Activated effector memory CD4-positive, alpha-beta T cell treated with anti-CD3 and anti-CD28 coated beads, Interleukin-2, amount 50 U/mL, for 16 hours (primary cell): Measurements from ENCODE around the gene PSPC1.

Experiments
- DNase-seq: peaks from one replicate; pipeline ENCODE4 v3.0.0-alpha.2; 2020

Gene PSPC1

GRCh38 chr13:19782727-19783682 is at the start of gene PSPC1:
Gene PSPC1 (minus strand): TSS chr13:19782945. CDS start chr13:19782757, 188 bp downstream.
- DNase-seq = peak; percentile 98

GRCh38 chr13:19822673-19823072 is 39.9 kb upstream of the PSPC1 start:
- DNase-seq = peak; percentile 8

DNA sequence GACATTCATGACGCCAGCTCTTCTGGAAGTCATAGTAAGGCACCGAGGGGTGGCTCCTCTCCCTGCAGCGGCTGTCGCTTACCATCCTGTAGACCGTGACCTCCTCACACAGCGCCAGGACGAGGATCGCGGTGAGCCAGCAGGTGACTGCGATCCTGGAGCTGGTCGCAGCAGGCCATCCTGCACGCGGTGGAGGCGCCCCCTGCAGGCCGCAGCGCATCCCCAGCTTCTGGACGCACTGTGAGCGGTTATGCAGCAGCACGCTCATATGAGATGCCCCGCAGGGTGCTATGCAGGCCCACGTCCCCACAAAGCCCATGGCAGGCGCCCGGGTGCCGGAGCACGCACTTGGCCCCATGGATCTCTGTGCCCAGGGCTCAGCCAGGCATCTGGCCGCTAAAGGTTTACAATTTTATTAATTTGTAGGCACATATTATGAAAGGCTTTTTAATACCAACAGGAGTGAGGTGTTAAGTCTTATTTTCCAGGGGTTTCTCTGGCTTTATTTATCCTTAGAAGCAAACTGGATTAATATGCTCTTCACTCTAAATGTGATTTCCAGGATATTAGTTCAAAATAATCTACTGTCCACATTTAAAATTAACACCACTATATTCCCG is 35.6 kb upstream of the PSPC1 start:
- DNase-seq = peak; percentile 79

GRCh38 chr13:19817510-19818158 is 34.9 kb upstream of the PSPC1 start:
- peak; percentile 37 for DNase-seq

DNA sequence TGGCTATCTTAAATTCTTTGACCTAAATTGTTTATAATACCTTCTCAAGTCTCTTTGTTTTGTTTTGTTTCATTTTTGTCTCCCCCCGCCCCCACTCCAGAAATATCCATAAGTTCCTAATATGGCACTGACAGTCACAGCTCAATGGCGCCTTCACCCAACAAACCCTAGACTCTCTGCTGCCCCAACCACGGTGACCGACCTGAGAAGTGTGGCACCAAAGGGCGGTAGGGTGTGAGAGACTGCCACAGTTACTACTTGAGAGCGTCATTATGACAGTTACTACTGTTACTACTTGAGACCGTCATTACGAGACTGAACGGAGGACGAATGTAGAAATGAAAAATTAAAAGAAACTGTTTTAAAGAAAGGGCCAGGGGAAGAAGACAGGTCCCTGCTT is 34.4 kb upstream of the PSPC1 start:
- peak; percentile 8 for DNase-seq

DNA sequence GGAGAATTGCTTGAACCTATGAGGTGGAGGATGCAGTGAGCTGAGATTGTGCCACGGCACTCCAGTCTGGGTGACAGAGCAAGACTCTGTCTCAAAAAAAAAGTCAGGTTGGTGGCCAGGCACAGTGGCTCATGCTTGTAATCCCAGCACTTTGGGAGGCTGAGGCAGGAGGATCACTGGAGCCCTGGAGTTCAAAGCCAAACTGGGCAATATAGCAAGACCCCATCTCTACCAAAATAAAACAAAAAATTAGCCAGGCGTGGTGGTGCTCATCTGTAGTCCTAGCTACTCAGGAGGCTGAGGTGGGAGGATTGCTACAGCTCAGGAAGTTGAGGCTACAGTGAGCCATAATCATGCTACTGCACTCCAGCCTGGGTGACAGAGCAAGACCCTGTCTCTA is 33.1 kb upstream of the PSPC1 start:
- peak; percentile 21 for DNase-seq

- peak; percentile 10 for DNase-seq
These were observed 28.5 kb upstream of the PSPC1 start for GRCh38 chr13:19810996-19811881.

DNA sequence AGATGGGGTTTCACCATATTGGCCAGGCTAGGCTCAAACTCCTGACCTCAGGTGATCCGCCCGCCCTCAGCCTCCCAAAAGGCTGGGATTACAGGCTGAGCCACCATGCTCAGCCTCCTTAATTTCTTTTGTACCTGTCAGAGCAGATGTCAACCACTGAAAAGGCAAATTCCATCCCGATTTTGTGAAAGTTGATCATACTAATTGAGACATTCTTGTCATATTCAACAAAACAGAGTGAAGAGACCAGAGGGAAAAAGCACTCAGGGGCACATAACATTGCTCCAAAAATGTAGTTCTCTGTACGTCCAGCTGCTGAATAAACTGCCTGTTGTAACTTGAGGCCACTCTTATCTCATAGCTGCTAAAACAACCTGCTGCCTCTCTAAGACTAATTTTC is 27.4 kb upstream of the PSPC1 start:
- no peak for DNase-seq

GRCh38 chr13:19805765-19806164 is 23.0 kb upstream of the PSPC1 start:
- DNase-seq = no peak

GRCh38 chr13:19795956-19796355 is 13.2 kb upstream of the PSPC1 start:
- no peak for DNase-seq

DNA sequence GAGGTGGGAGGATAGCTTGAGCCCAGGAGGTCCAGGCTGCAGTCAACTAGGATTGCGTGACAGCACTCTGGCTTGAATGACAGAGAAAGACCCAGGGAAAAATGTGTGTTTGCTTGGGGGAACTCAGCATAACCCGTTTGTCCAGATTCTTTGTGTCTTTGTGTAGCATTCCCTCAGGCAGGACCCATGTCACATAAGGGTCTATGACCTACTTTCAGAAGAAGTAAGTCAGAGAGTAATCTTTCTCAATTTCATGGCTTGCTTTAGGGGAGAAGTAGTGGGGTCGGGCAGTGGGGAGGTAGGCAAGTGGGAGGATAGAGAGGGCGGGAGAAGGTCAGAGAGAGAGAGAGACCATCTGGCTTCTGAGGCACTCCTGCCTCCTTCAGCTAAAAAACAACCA is 11.9 kb upstream of the PSPC1 start:
- no peak for DNase-seq

- no peak for DNase-seq
These were observed 9.3 kb upstream of the PSPC1 start for GRCh38 chr13:19791953-19792537.

DNA sequence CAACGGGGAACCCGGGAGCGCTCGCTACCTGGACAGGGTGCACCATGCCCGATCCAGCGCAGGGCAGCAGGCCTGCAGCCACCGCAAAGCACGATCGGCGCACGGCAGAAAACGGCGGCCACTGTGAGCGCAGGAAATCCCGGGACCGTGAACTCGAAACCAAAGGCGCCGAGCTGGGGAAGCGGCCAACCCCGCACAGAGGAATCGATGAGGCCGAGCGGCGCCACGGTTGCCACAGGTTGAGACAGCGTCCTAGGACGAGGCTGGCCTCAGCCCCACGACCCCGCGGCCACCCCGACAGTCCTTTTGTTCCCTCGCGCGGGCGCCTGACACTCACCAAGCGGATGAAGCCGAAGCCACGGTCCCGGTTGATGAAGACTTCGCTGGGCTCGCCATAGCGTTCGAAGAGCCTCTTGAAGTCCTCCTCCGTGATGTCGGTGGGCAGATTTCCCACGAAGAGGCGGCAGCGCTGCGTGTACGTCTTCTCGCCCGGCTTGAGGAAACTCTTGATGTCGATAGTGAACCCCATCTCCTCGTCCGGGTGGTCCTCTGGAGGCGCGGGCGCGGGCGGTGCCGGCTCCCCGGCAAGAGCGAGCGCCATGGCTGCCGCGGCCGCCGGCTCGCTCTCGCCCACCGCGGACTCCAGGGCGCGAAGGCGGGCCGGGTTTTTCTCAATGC is 557 bp downstream of the PSPC1 start:
- peak; percentile 85 for DNase-seq

DNA sequence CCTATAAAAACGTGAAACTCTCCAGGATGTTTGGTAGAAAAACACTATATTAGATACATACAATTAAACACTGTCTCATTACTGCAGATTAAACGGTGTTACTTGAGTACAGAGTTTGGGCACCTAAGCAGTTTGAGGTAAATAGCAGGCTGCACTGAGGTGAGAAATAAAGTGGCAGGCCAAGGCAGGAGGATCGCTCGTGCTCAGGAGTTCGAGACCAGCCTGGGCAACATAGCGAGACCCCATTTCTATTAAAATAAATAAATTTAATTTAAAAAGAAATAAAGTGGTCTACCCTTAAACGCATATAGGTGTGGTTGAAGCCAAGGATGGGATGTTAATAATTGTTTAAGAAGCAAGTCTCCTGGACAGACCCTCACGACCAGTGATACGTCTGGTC is 1.2 kb downstream of the PSPC1 start:
- no peak for DNase-seq

GRCh38 chr13:19780753-19781418 is 1.9 kb downstream of the PSPC1 start:
- DNase-seq = peak; percentile 58

DNA sequence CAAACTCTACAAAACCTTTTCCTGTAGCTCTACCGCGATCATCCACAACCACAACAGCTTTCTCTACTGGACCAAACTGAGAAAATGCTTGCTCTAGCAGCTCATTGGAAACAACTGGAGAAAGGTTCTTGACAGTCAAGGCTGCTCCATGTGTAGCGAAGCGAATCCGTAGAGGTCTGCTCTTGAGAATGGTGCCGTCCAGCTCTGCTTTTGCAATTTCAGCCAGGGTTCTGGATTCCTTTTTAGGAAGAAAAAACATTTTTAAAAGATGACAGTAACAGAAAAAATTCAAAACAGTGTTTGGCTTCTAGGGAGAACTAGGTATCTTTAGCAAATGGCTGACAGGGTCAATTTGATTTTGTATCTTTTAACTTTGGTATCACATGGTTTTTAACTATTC is 10.4 kb downstream of the PSPC1 start:
- no peak for DNase-seq

GRCh38 chr13:19769854-19770253 is 12.9 kb downstream of the PSPC1 start:
- no peak for DNase-seq

- DNase-seq = no peak
These were observed 14.8 kb downstream of the PSPC1 start for GRCh38 chr13:19767966-19768365.

- DNase-seq = no peak
These were observed 16.2 kb downstream of the PSPC1 start for GRCh38 chr13:19766591-19766990.

- no peak for DNase-seq
These were observed 18.5 kb downstream of the PSPC1 start for GRCh38 chr13:19764237-19764636.

DNA sequence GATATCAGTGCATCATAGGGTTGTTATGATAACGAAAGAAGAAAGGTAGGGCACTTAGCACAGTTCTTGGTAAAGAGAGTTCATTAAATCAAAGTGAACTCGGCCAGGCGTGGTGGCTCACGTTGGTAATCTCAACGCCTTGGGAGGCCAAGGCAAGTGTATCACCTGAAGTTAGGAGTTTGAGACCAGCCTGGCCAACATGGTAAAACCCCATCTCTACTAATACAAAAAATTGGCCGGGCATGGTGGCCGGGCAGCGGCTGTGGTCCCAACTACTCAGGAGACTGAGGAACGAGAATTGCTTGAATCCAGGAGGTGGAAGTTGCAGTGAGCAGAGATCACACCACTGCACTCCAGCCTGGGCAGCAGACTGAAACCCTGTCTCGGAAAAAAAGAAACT is 19.1 kb downstream of the PSPC1 start:
- DNase-seq = no peak
